Fibroblast of skin of scalp (primary cell): Measurements from ENCODE around the gene BIN2.

Experiments used
- DNase-seq: peaks from one replicate; pipeline ENCODE4 v3.0.0-alpha.2; 2013

The BIN2 gene

GRCh38 chr12:51253276-51253675, 70.7 kb downstream of the BIN2 start:
- no peak for DNase-seq

- no peak for DNase-seq
Measured at GRCh38 chr12:51247523-51248206, 76.3 kb downstream of the BIN2 start.

- peak; percentile 51 for DNase-seq
Measured at GRCh38 chr12:51246254-51246853, 77.6 kb downstream of the BIN2 start.

GRCh38 chr12:51245476-51246253, 78.3 kb downstream of the BIN2 start:
- DNase-seq = no peak

GRCh38 chr12:51244269-51244668, 79.7 kb downstream of the BIN2 start:
- no peak for DNase-seq

- no peak for DNase-seq
Measured at GRCh38 chr12:51242876-51243275, 81.1 kb downstream of the BIN2 start.

GRCh38 chr12:51242120-51242519, 81.9 kb downstream of the BIN2 start:
- DNase-seq = no peak

- peak; percentile 29 for DNase-seq
Measured at GRCh38 chr12:51240971-51241370, 83.0 kb downstream of the BIN2 start.

GRCh38 chr12:51238510-51239334, 85.3 kb downstream of the BIN2 start, which contains the start of gene DAZAP2:
TSS of gene DAZAP2 (plus strand) at chr12:51238826. CDS start at chr12:51238908, 82 bp downstream.
- DNase-seq = peak; percentile 95

- no peak for DNase-seq
Measured at GRCh38 chr12:51238037-51238509, 85.9 kb downstream of the BIN2 start.

- no peak for DNase-seq
Measured at GRCh38 chr12:51234530-51234929, 89.4 kb downstream of the BIN2 start.

GRCh38 chr12:51232642-51233041, 91.3 kb downstream of the BIN2 start:
- no peak for DNase-seq
